GM23338 (cell line): Measurements from ENCODE around the gene ITLN1. TPM values are rescaled to one million over a fixed set of nuclear protein-coding genes. Genes with fewer than 3 reads are reported as not detected.

ENCODE experiments used
- ATAC-seq: fragments of 200-7000 bp; cut with Tn5 transposase; 3 replicates; pipeline ENCODE4 v1.9.1; 2020
- DNase-seq: peaks from one replicate; pipeline ENCODE4 v3.0.0-alpha.2; 2015; ENCODE audit warnings: low spot score
- H2AFZ ChIP-seq: fragments of 200-600 bp; sonication (generic); 2 replicates; pipeline ENCODE4 v1.8.0; 2016; ENCODE audit warnings: antibody characterized with exemption, mild to moderate bottlenecking, moderate library complexity
- H3F3A ChIP-seq: fragments of 200-600 bp; sonication (generic); replicated peaks from 2 replicates; pipeline ENCODE4 v1.8.0; 2017; ENCODE audit warnings: antibody characterized with exemption, mixed run types, low read depth
- H3K27ac ChIP-seq: fragments of 200-600 bp; sonication (generic); 2 replicates; pipeline ENCODE4 v1.6.1; 2016; ENCODE audit warnings: low read depth
- H3K27me3 ChIP-seq: fragments of 200-600 bp; sonication (generic); 2 replicates; pipeline ENCODE4 v1.8.0; 2016; ENCODE audit warnings: mild to moderate bottlenecking, mixed run types, moderate library complexity; ENCODE audit not compliant: insufficient read depth
- H3K36me3 ChIP-seq: fragments of 200-600 bp; sonication (generic); 2 replicates; pipeline ENCODE4 v1.8.0; 2016; ENCODE audit warnings: mild to moderate bottlenecking; ENCODE audit not compliant: insufficient read depth
- H3K4me1 ChIP-seq: fragments of 200-600 bp; sonication (generic); 2 replicates; pipeline ENCODE4 v1.8.0; 2016; ENCODE audit warnings: mild to moderate bottlenecking, moderate library complexity; ENCODE audit not compliant: insufficient read depth
- H3K4me2 ChIP-seq: fragments of 200-600 bp; sonication (generic); 2 replicates; pipeline ENCODE4 v1.7.1; 2017; ENCODE audit warnings: mixed run types
- H3K4me3 ChIP-seq: fragments of 200-600 bp; sonication (generic); 2 replicates; pipeline ENCODE4 v1.6.1; 2016; ENCODE audit warnings: mixed run types
- H3K79me2 ChIP-seq: fragments of 200-600 bp; sonication (generic); replicated peaks from 2 replicates; pipeline ENCODE4 v1.8.0; 2017; ENCODE audit warnings: mild to moderate bottlenecking; ENCODE audit not compliant: insufficient read depth
- H3K9me2 ChIP-seq: fragments of 200-600 bp; sonication (generic); 2 replicates; pipeline ENCODE4 v1.8.0; 2017; ENCODE audit not compliant: insufficient read depth
- H4K20me1 ChIP-seq: fragments of 200-600 bp; sonication (generic); replicated peaks from 2 replicates; pipeline ENCODE4 v1.8.0; 2017; ENCODE audit warnings: mild to moderate bottlenecking; ENCODE audit not compliant: insufficient read depth
- H3K27ac Mint-ChIP-seq: 2 replicates; pipeline ENCODE4 v1.8.0; 2020; ENCODE audit warnings: inconsistent platforms, mild to moderate bottlenecking, moderate library complexity, mixed read lengths
- H3K27me3 Mint-ChIP-seq: 3 replicates; pipeline ENCODE4 v1.8.0; 2022; ENCODE audit warnings: low read depth, mild to moderate bottlenecking, moderate library complexity, mixed read lengths, inconsistent platforms; ENCODE audit not compliant: insufficient read depth, poor library complexity
- H3K36me3 Mint-ChIP-seq: 3 replicates; pipeline ENCODE4 v1.8.0; 2021; ENCODE audit warnings: low read depth, mild to moderate bottlenecking, inconsistent platforms, moderate library complexity, mixed read lengths
- H3K4me1 Mint-ChIP-seq: 3 replicates; pipeline ENCODE4 v1.8.0; 2020; ENCODE audit warnings: mild to moderate bottlenecking, inconsistent platforms, mixed read lengths
- H3K4me3 Mint-ChIP-seq: 3 replicates; pipeline ENCODE4 v1.8.0; 2021; ENCODE audit warnings: moderate library complexity, mild to moderate bottlenecking, inconsistent platforms, mixed read lengths
- H3K9me3 Mint-ChIP-seq: 3 replicates; pipeline ENCODE4 v1.8.0; 2020; ENCODE audit warnings: moderate library complexity, mild to moderate bottlenecking, inconsistent platforms, mixed read lengths
- CREB1 ChIP-seq: fragments of 250-450 bp; sonication (Bioruptor Pico); IDR thresholded peaks from 2 replicates; pipeline ENCODE4 v1.5.0; 2020; ENCODE audit warnings: low read depth, mild to moderate bottlenecking, moderate library complexity
- EZH2 ChIP-seq: fragments of 200-600 bp; sonication (generic); IDR thresholded peaks from one replicate; pipeline ENCODE4 v1.8.0; 2017; ENCODE audit warnings: antibody characterized with exemption, mild to moderate bottlenecking, low read depth; ENCODE audit not compliant: unreplicated experiment
- EZH2phosphoT487 ChIP-seq: fragments of 200-600 bp; sonication (generic); IDR thresholded peaks from one replicate; pipeline ENCODE4 v1.8.1; 2018; ENCODE audit warnings: antibody characterized with exemption; ENCODE audit not compliant: unreplicated experiment
- JUNB ChIP-seq: IDR thresholded peaks from one replicate; pipeline ENCODE4 v1.6.1; 2016; ENCODE audit warnings: antibody characterized with exemption; ENCODE audit not compliant: unreplicated experiment
- NANOG ChIP-seq: IDR thresholded peaks from 2 replicates; pipeline ENCODE4 v1.6.1; 2016; ENCODE audit warnings: antibody characterized with exemption, borderline replicate concordance
- POLR2AphosphoS5 ChIP-seq: IDR thresholded peaks from 2 replicates; pipeline ENCODE4 v1.6.1; 2016; ENCODE audit warnings: antibody characterized with exemption, low read depth
- STAT1 ChIP-seq: IDR thresholded peaks from one replicate; pipeline ENCODE4 v1.6.1; 2016; ENCODE audit warnings: antibody characterized with exemption; ENCODE audit not compliant: unreplicated experiment
- ZNF114 ChIP-seq: fragments of 250-450 bp; sonication (Bioruptor Pico); IDR thresholded peaks from 2 replicates; pipeline ENCODE4 v1.5.0; 2020; ENCODE audit warnings: mild to moderate bottlenecking, moderate library complexity
- ZNF331 ChIP-seq: fragments of 250-450 bp; sonication (Bioruptor Pico); IDR thresholded peaks from 2 replicates; pipeline ENCODE4 v1.5.0; 2020; ENCODE audit warnings: low read depth, mild to moderate bottlenecking, moderate library complexity
- ZNF462 ChIP-seq: fragments of 250-450 bp; sonication (Bioruptor Pico); IDR thresholded peaks from 2 replicates; pipeline ENCODE4 v1.5.0; 2020; ENCODE audit warnings: mild to moderate bottlenecking, moderate library complexity
- polyA plus RNA-seq: library from polyadenylated mRNA; unstranded; fragments of >200 nt; fragmentation: Nextera tagmentation; extraction: Ambion mirVana; gene quantifications from 2 replicates; pipeline ENCODE4 v1.2.1, GENCODE V29; 2016
- total RNA-seq: library from RNA; depleted of rRNA; stranded (reverse); fragments of >200 nt; shearing (Covaris generic); gene quantifications from 2 replicates; pipeline ENCODE4 v1.2.3, GENCODE V29; 2014
- TF ChIP-seq, protein P1 (sequence below), 2 experiments: fragments of 200-600 bp in 1 of 2; sonication (generic) in 1 of 2; conservative IDR thresholded peaks; 2 replicates each; pipeline versions ENCODE4 v1.5.1 to v1.6.1; 2016 to 2017; ENCODE audit warnings: antibody characterized with exemption in 2 of 2, low read depth in 2 of 2, mild to moderate bottlenecking in 2 of 2, moderate library complexity in 1 of 2
- TF ChIP-seq, protein P2 (sequence below): IDR thresholded peaks from one replicate; pipeline ENCODE4 v1.6.1; 2018; ENCODE audit warnings: antibody characterized with exemption; ENCODE audit not compliant: unreplicated experiment
- TF ChIP-seq, protein P3 (sequence below): IDR thresholded peaks from 2 replicates; pipeline ENCODE4 v1.6.1; 2016; ENCODE audit warnings: antibody characterized with exemption

The ITLN1 gene
- total and polyA plus RNA-seq, 2 experiments from 2014 or later = not detected

DNA sequence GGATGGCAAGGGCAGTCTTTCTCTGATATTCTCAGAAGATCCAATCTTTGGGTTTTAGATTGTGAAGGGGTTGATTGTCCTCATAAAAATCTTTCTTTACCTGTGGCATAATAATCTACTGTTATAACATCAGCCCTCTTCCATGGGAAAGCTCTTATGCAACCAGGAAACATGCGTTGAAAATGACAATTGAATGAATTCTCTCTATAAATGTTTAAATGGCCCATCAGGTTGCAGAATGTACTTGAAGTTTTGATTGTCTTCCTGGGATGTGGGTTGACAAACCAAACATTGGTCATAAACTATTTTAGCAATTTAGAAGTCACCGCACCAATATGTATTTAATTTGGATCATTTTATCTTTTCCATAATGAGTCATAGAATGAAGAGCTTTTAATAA lies 31.7 kb upstream of the ITLN1 start:
- Mint-ChIP-seq H3K4me1 (peaks cover 11% of the 10 kb centered on the region), H3K9me3 (peaks cover 24% of the 10 kb centered on the region), H3K27ac (no peak overlapping the region), H3K36me3 (peaks cover 7% of the 10 kb centered on the region; the same call in 2 of the 3 replicates), H3K27me3 (peaks cover 2% of the 10 kb centered on the region), H3K4me3 (no peak overlapping the region)
- Histone ChIP-seq H3K4me1 (peaks cover 18% of the 10 kb centered on the region), H3K79me2 (no peaks in the 10 kb centered on the region), H3K27ac (no peak overlapping the region), H3F3A (0 out of 2 replicates have a peak, but pooled peaks cover 3% of the 10 kb centered on the region), H3K27me3 (no peaks in the 10 kb centered on the region), H3K36me3 (no peaks in the 10 kb centered on the region), H2AFZ (no peak overlapping the region), H4K20me1 (no peaks in the 10 kb centered on the region), H3K4me3 (no peak overlapping the region), H3K9me2 (0 out of 2 replicates have a peak, but pooled peaks cover 12% of the 10 kb centered on the region), H3K4me2 (no peak overlapping the region)
- TF ChIP-seq JUNB (no peak), STAT1 (no peak), NANOG (no peak), ZNF114 (no peak), EZH2phosphoT487 (no peak), CREB1 (CRISPR knock-in tag) (no peak), POLR2AphosphoS5 (no peak), EZH2 (no peak), ZNF462 (CRISPR knock-in tag) (no peak), ZNF331 (CRISPR knock-in tag) (no peak)
- TF ChIP-seq, protein P1, sequence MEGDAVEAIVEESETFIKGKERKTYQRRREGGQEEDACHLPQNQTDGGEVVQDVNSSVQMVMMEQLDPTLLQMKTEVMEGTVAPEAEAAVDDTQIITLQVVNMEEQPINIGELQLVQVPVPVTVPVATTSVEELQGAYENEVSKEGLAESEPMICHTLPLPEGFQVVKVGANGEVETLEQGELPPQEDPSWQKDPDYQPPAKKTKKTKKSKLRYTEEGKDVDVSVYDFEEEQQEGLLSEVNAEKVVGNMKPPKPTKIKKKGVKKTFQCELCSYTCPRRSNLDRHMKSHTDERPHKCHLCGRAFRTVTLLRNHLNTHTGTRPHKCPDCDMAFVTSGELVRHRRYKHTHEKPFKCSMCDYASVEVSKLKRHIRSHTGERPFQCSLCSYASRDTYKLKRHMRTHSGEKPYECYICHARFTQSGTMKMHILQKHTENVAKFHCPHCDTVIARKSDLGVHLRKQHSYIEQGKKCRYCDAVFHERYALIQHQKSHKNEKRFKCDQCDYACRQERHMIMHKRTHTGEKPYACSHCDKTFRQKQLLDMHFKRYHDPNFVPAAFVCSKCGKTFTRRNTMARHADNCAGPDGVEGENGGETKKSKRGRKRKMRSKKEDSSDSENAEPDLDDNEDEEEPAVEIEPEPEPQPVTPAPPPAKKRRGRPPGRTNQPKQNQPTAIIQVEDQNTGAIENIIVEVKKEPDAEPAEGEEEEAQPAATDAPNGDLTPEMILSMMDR (conservative IDR thresholded peaks at IDR 0.05; ENCODE audit: low read depth in 2 of 2) = no peak
- TF ChIP-seq, protein P2, sequence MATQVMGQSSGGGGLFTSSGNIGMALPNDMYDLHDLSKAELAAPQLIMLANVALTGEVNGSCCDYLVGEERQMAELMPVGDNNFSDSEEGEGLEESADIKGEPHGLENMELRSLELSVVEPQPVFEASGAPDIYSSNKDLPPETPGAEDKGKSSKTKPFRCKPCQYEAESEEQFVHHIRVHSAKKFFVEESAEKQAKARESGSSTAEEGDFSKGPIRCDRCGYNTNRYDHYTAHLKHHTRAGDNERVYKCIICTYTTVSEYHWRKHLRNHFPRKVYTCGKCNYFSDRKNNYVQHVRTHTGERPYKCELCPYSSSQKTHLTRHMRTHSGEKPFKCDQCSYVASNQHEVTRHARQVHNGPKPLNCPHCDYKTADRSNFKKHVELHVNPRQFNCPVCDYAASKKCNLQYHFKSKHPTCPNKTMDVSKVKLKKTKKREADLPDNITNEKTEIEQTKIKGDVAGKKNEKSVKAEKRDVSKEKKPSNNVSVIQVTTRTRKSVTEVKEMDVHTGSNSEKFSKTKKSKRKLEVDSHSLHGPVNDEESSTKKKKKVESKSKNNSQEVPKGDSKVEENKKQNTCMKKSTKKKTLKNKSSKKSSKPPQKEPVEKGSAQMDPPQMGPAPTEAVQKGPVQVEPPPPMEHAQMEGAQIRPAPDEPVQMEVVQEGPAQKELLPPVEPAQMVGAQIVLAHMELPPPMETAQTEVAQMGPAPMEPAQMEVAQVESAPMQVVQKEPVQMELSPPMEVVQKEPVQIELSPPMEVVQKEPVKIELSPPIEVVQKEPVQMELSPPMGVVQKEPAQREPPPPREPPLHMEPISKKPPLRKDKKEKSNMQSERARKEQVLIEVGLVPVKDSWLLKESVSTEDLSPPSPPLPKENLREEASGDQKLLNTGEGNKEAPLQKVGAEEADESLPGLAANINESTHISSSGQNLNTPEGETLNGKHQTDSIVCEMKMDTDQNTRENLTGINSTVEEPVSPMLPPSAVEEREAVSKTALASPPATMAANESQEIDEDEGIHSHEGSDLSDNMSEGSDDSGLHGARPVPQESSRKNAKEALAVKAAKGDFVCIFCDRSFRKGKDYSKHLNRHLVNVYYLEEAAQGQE = no peak
- TF ChIP-seq, protein P3, sequence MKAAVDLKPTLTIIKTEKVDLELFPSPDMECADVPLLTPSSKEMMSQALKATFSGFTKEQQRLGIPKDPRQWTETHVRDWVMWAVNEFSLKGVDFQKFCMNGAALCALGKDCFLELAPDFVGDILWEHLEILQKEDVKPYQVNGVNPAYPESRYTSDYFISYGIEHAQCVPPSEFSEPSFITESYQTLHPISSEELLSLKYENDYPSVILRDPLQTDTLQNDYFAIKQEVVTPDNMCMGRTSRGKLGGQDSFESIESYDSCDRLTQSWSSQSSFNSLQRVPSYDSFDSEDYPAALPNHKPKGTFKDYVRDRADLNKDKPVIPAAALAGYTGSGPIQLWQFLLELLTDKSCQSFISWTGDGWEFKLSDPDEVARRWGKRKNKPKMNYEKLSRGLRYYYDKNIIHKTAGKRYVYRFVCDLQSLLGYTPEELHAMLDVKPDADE = no peak
- no peak for DNase-seq
- ATAC-seq = no peak
